ENCODE measurements around the gene SLC7A8.
A peak's percentile ranks its signal among the peaks of the same experiment; 100 is the strongest.

The SLC7A8 gene

DNA sequence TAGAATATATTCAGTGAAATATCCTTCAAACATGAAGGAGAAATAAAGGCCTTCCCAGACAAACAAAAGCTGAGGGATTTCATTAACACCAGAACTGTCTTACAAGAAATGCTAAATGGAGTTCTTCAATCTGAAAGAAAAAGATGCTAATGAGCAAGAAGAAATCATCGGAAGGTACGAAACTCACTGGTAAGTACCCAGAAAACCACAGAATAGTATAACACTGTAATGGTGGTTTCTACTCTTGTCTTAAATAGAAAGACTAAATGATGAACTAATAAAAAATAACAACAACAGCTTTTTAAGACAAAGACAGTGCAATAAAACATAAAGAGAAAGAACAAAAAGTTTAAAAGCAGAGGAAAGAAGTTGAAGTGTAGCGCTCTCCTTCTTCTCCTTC lies 35.6 kb upstream of the SLC7A8 start:
- Histone ChIP-seq H3K4me3 (ENCODE audit: low read length) (no peak overlapping the region), H3K4me1 (ENCODE audit: low read length) (peaks cover 5% of the 10 kb centered on the region; the same call in 1 of the 2 replicates), H3K4me2 (ENCODE audit: low read length) (peak overlapping the region; percentile 8), H3K27ac (ENCODE audit: low read length) (no peak overlapping the region), H3K36me3 (replicated peaks; ENCODE audit: low read depth, low read length) (no peaks in the 10 kb centered on the region), H3K79me2 (ENCODE audit: low read length) (no peaks in the 10 kb centered on the region), H3K9ac (ENCODE audit: low read length) (no peak overlapping the region), H3K9me3 (ENCODE audit: insufficient read depth, low read length) (no peaks in the 10 kb centered on the region), H4K20me1 (ENCODE audit: insufficient read depth, low read length) (no peaks in the 10 kb centered on the region), H2AFZ (ENCODE audit: low read depth, low read length) (no peak overlapping the region), H3K27me3 (ENCODE audit: low read depth, low read length) (peaks cover 21% of the 10 kb centered on the region)
- TF ChIP-seq, protein P1, sequence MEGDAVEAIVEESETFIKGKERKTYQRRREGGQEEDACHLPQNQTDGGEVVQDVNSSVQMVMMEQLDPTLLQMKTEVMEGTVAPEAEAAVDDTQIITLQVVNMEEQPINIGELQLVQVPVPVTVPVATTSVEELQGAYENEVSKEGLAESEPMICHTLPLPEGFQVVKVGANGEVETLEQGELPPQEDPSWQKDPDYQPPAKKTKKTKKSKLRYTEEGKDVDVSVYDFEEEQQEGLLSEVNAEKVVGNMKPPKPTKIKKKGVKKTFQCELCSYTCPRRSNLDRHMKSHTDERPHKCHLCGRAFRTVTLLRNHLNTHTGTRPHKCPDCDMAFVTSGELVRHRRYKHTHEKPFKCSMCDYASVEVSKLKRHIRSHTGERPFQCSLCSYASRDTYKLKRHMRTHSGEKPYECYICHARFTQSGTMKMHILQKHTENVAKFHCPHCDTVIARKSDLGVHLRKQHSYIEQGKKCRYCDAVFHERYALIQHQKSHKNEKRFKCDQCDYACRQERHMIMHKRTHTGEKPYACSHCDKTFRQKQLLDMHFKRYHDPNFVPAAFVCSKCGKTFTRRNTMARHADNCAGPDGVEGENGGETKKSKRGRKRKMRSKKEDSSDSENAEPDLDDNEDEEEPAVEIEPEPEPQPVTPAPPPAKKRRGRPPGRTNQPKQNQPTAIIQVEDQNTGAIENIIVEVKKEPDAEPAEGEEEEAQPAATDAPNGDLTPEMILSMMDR (IDR thresholded peaks at IDR 0.05; ENCODE audit: low read depth, low read length) = no peak
- no peak for TF ChIP-seq EZH2phosphoT487 (IDR thresholded peaks at IDR 0.05; ENCODE audit: low read depth)

DNA sequence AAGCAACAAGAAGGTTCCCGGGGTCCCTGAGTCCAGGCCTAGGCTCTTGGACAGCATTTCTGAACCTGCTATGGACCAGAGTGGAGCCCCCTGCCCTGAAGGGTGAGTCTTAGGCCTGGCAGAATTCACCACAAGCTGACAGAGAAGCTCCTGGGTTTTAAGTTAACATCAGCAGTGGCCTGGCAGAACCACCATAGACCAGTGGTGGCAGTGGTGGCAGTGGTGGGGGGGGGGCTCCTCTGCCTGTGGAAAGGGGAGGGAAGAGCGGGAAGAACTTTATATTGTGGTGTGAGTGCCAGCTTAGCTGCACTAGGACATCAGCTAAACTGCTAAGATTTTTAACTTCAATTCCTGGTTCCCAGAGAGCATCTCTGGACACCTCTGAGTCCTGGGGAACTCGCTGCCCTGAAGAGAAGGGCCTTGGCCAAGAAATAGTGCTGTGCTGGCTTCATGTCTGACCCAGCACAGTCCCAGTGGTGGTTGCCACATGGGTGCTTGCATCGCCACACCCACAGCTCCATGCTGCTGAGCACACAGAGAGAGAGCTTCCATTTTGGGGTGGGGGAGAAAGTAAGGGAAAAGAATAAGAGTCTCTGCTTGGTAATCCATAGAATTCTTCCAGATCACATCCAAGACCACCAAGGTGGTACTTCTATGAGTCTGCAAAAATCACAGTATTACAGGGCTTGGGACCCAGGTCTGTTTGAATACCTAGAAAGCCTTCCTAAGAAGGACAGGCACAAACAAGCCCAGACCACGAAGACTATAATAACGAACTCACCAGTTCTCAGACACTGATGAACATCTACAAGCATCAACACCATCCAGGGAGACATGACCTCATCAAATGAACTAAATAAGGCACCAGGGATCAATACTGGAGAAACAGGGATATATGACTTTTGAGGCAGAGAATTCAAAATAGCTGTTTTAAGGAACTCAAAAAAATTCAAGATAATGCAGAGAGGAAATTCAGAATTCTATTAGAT lies 33.9 kb upstream of the SLC7A8 start:
- no peak overlapping the region for H2AFZ ChIP-seq (ENCODE audit: low read depth, low read length)
- no peaks in the 10 kb centered on the region for H3K79me2 ChIP-seq (ENCODE audit: low read length)
- no peaks in the 10 kb centered on the region for H3K36me3 ChIP-seq (replicated peaks; ENCODE audit: low read depth, low read length)
- H3K9ac ChIP-seq (ENCODE audit: low read length) = no peak overlapping the region
- TF ChIP-seq, protein P1 (IDR thresholded peaks at IDR 0.05; ENCODE audit: low read depth, low read length) = no peak
- TF ChIP-seq EZH2phosphoT487 (IDR thresholded peaks at IDR 0.05; ENCODE audit: low read depth) = no peak
- peaks cover 23% of the 10 kb centered on the region for H3K27me3 ChIP-seq (ENCODE audit: low read depth, low read length)
- H3K9me3 ChIP-seq (ENCODE audit: insufficient read depth, low read length) = no peaks in the 10 kb centered on the region
- no peak overlapping the region for H3K4me2 ChIP-seq (ENCODE audit: low read length)
- H4K20me1 ChIP-seq (ENCODE audit: insufficient read depth, low read length) = no peaks in the 10 kb centered on the region
- peaks cover 5% of the 10 kb centered on the region; the same call in 1 of the 2 replicates for H3K4me1 ChIP-seq (ENCODE audit: low read length)
- H3K4me3 ChIP-seq (ENCODE audit: low read length) = no peak overlapping the region
- no peak overlapping the region for H3K27ac ChIP-seq (ENCODE audit: low read length)

DNA sequence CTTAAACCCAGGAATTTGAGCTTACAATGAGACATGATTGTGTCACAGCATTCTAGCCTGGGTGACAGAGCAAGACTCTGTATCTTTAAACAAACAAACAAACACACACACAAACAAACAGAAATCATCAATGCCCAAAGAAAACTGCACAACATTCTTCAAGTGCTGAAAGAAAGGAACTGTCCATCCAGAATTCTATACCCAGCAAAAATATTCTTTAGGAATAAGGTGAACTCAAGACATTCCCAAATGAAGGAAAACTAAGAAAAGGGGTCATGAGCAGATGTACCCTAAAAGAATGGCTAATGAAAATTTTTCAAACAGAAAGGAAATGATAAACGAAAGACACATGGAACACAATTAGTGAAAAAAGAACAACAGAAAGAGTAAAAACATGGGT lies 32.0 kb upstream of the SLC7A8 start:
- H3K4me2 ChIP-seq (ENCODE audit: low read length) = no peak overlapping the region
- H4K20me1 ChIP-seq (ENCODE audit: insufficient read depth, low read length) = no peaks in the 10 kb centered on the region
- no peak overlapping the region for H3K27ac ChIP-seq (ENCODE audit: low read length)
- TF ChIP-seq, protein P1 (IDR thresholded peaks at IDR 0.05; ENCODE audit: low read depth, low read length) = no peak
- TF ChIP-seq EZH2phosphoT487 (IDR thresholded peaks at IDR 0.05; ENCODE audit: low read depth) = no peak
- H3K27me3 ChIP-seq (ENCODE audit: low read depth, low read length) = peaks cover 17% of the 10 kb centered on the region; the same call in 1 of the 2 replicates
- no peak overlapping the region for H3K9ac ChIP-seq (ENCODE audit: low read length)
- no peak overlapping the region for H3K4me3 ChIP-seq (ENCODE audit: low read length)
- H3K9me3 ChIP-seq (ENCODE audit: insufficient read depth, low read length) = no peaks in the 10 kb centered on the region
- H3K79me2 ChIP-seq (ENCODE audit: low read length) = no peaks in the 10 kb centered on the region
- peaks cover 5% of the 10 kb centered on the region; the same call in 1 of the 2 replicates for H3K4me1 ChIP-seq (ENCODE audit: low read length)
- H3K36me3 ChIP-seq (replicated peaks; ENCODE audit: low read depth, low read length) = no peaks in the 10 kb centered on the region
- H2AFZ ChIP-seq (ENCODE audit: low read depth, low read length) = no peak overlapping the region

DNA sequence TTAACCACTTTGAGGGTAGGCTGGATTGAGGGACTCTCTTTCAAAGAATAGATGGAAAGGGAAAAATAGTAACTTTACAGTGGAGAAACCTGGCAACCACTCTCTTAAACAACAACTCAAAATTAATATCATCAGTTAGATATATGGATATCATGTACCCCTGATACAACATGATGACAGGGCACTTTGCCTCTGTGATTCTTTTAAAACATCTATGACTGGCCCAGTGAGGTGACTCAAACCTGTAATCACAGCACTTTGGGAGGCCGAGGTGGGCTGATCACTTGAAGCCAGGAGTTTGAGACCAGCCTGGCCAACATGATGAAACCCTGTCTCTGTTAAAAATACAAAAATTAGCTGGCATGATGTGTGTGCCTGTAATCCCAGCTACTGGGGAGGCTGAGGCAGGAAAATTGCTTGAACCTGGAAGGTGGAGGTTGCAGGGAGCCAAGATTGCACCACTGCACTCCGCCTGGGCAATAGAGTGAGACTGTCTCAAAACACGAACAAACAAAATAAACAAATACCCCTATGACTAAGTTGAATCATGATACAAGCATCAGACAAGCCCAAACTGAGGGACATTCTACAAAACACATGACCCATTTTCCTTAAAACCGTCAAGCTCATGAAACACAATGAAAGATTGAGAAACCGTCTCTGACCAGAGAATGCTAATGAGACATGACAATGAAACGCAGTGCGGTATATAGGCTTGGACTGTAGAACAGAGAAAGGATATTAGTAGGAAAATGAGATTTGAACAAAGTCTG lies 26.4 kb upstream of the SLC7A8 start:
- H3K36me3 ChIP-seq (replicated peaks; ENCODE audit: low read depth, low read length) = no peaks in the 10 kb centered on the region
- no peak overlapping the region for H3K4me3 ChIP-seq (ENCODE audit: low read length)
- no peaks in the 10 kb centered on the region for H3K79me2 ChIP-seq (ENCODE audit: low read length)
- no peak overlapping the region for H3K4me2 ChIP-seq (ENCODE audit: low read length)
- peaks cover 18% of the 10 kb centered on the region for H3K27me3 ChIP-seq (ENCODE audit: low read depth, low read length)
- H3K9ac ChIP-seq (ENCODE audit: low read length) = no peak overlapping the region
- H4K20me1 ChIP-seq (ENCODE audit: insufficient read depth, low read length) = no peaks in the 10 kb centered on the region
- no peak overlapping the region for H3K27ac ChIP-seq (ENCODE audit: low read length)
- H3K4me1 ChIP-seq (ENCODE audit: low read length) = no peaks in the 10 kb centered on the region
- TF ChIP-seq EZH2phosphoT487 (IDR thresholded peaks at IDR 0.05; ENCODE audit: low read depth) = no peak
- TF ChIP-seq, protein P1 (IDR thresholded peaks at IDR 0.05; ENCODE audit: low read depth, low read length) = no peak
- no peaks in the 10 kb centered on the region for H3K9me3 ChIP-seq (ENCODE audit: insufficient read depth, low read length)
- H2AFZ ChIP-seq (ENCODE audit: low read depth, low read length) = no peak overlapping the region
